K562 (cell line): ENCODE data around the gene SIGLEC11. TPM values are rescaled to one million over a fixed set of nuclear protein-coding genes. Genes with fewer than 3 reads are reported as not detected.

Experiments
- CBFA2T2 ChIP-seq: fragments of 450-650 bp; conservative IDR thresholded peaks from 2 replicates; pipeline ENCODE4 v1.6.1; 2017; ENCODE audit warnings: mild to moderate bottlenecking
- CREM ChIP-seq: IDR thresholded peaks from 2 replicates; pipeline ENCODE4 v1.6.1; 2014; ENCODE audit warnings: antibody characterized with exemption, low read depth
- DIDO1 ChIP-seq: fragments of 450-650 bp; IDR thresholded peaks from 2 replicates; pipeline ENCODE4 v1.6.1; 2016; ENCODE audit warnings: low read depth, missing biosample characterization, missing genetic modification characterization
- DMBX1 ChIP-seq: fragments of 250-450 bp; sonication (Bioruptor Pico); IDR thresholded peaks from 2 replicates; pipeline ENCODE4 v1.8.0; 2022; ENCODE audit warnings: inconsistent platforms, mild to moderate bottlenecking, moderate library complexity, borderline replicate concordance
- ELF1 ChIP-seq: fragments of 200-800 bp; sonication (Bioruptor generic); IDR thresholded peaks from 2 replicates; pipeline ENCODE4 v1.6.1; 2016; ENCODE audit warnings: missing genetic modification characterization, missing compliant biosample characterization
- FOXA1 ChIP-seq: fragments of 450-650 bp; IDR thresholded peaks from 2 replicates; pipeline ENCODE4 v1.6.1; 2016; ENCODE audit warnings: mild to moderate bottlenecking, borderline replicate concordance
- HDAC1 ChIP-seq, 2 experiments: fragments of 450-650 bp; IDR thresholded peaks; 2 replicates each; pipeline ENCODE4 v1.6.1; 2016 to 2017; ENCODE audit warnings: inconsistent platforms in 1 of 2, mild to moderate bottlenecking in 1 of 2, moderate library complexity in 1 of 2
- KDM1A ChIP-seq, 2 experiments: fragments of 450-650 bp; IDR thresholded peaks; 2 replicates each; pipeline ENCODE4 v1.6.1; 2016; ENCODE audit warnings: mild to moderate bottlenecking in 2 of 2
- MXD1 ChIP-seq: fragments of 250-450 bp; sonication (Bioruptor Pico); IDR thresholded peaks from 2 replicates; pipeline ENCODE4 v1.8.0; 2021; ENCODE audit warnings: borderline replicate concordance, mild to moderate bottlenecking, moderate library complexity; ENCODE audit not compliant: poor library complexity, severe bottlenecking
- NFE2L1 ChIP-seq: fragments of 450-650 bp; IDR thresholded peaks from 2 replicates; pipeline ENCODE4 v1.6.1; 2016; ENCODE audit warnings: missing genetic modification characterization, low read depth, mild to moderate bottlenecking, missing compliant biosample characterization, moderate library complexity, borderline replicate concordance
- RBFOX2 ChIP-seq: fragments of 200-400 bp; formaldehyde crosslinking; IDR thresholded peaks from 2 replicates; pipeline ENCODE4 v1.6.1; 2017; ENCODE audit warnings: low read depth, mild to moderate bottlenecking, low read length, moderate library complexity
- SMAD3 ChIP-seq: fragments of 450-650 bp; formaldehyde crosslinking; conservative IDR thresholded peaks from 2 replicates; pipeline ENCODE4 v1.4.0; 2020; ENCODE audit warnings: mild to moderate bottlenecking
- TOE1 ChIP-seq, 2 experiments: fragments of 450-650 bp in 1 of 2; sonication (generic) in 1 of 2; formaldehyde crosslinking in 1 of 2; IDR thresholded peaks; 2 replicates each; pipeline versions ENCODE4 v1.7.1 to v1.8.0; 2016 to 2022; ENCODE audit warnings: borderline replicate concordance in 2 of 2, mild to moderate bottlenecking in 2 of 2, antibody characterized with exemption in 1 of 2, inconsistent platforms in 1 of 2, low read depth in 1 of 2, missing genetic modification reagents in 1 of 2, moderate library complexity in 1 of 2
- USF1 ChIP-seq: sonication (generic); formaldehyde crosslinking; IDR thresholded peaks from 2 replicates; pipeline ENCODE4 v1.9.0; 2022; ENCODE audit warnings: mild to moderate bottlenecking, missing genetic modification reagents
- WHSC1 ChIP-seq: IDR thresholded peaks from one replicate; pipeline ENCODE4 v1.6.1; 2012; ENCODE audit warnings: low read length, control low read depth, inconsistent platforms
- ZBTB34 ChIP-seq: fragments of 250-450 bp; sonication (Bioruptor Pico); IDR thresholded peaks from 2 replicates; pipeline ENCODE4 v1.8.0; 2021; ENCODE audit warnings: mild to moderate bottlenecking, moderate library complexity
- ZNF280B ChIP-seq: fragments of 250-450 bp; sonication (Bioruptor Pico); IDR thresholded peaks from 2 replicates; pipeline ENCODE4 v1.5.1; 2021; ENCODE audit warnings: mild to moderate bottlenecking
- ZNF384 ChIP-seq: IDR thresholded peaks from 2 replicates; pipeline ENCODE4 v1.6.1; 2012; ENCODE audit warnings: low read depth, low read length, improper control_type of control experiment
- ZNF398 ChIP-seq: fragments of 250-450 bp; sonication (Bioruptor Pico); IDR thresholded peaks from 2 replicates; pipeline ENCODE4 v1.8.0; 2021; ENCODE audit warnings: moderate library complexity, mild to moderate bottlenecking, inconsistent platforms
- ZNF639 ChIP-seq, 2 experiments: fragments of 200-800 bp in 1 of 2; sonication (Bioruptor generic) in 1 of 2; sonication (generic) in 1 of 2; formaldehyde crosslinking in 1 of 2; IDR thresholded peaks in 1 of 2; conservative IDR thresholded peaks in 1 of 2; 2 replicates each; pipeline versions ENCODE4 v1.5.0 to v1.6.1; 2016 to 2020; ENCODE audit warnings: missing compliant biosample characterization in 1 of 2, missing genetic modification characterization in 1 of 2, missing genetic modification reagents in 1 of 2
- ZNF699 ChIP-seq: fragments of 250-450 bp; sonication (Bioruptor Pico); IDR thresholded peaks from 2 replicates; pipeline ENCODE4 v1.8.0; 2021; ENCODE audit warnings: mild to moderate bottlenecking, moderate library complexity; ENCODE audit not compliant: insufficient replicate concordance
- polyA plus RNA-seq, 8 experiments: library from polyadenylated mRNA; depleted of rRNA in 4 of 8; stranded (reverse) in 5 of 8; unstranded in 3 of 8; fragments of >200 nt; fragmentation: Nextera tagmentation in 2 of 8; fragmentation: Illumina TruSeq in 1 of 8; extraction: Ambion mirVana in 2 of 8; extraction: Trizol in 1 of 8; gene quantifications; 2 replicates each; pipeline versions ENCODE4 v1.2.1 to v1.2.3, GENCODE V29; 2011 to 2014; ENCODE audit warnings: inconsistent platforms in 1 of 8, missing spikeins in 1 of 8
- total RNA-seq, 7 experiments: library from RNA; depleted of rRNA in 6 of 7; stranded (reverse); fragments of >200 nt in 6 of 7; fragmentation: Illumina TruSeq in 2 of 7; extraction: Trizol in 2 of 7; gene quantifications; 2 replicates each; pipeline versions ENCODE4 v1.2.1 to v1.2.3, GENCODE V29; 2011 to 2021; ENCODE audit warnings: low replicate concordance in 1 of 7

SIGLEC11 gene
- total and polyA plus RNA-seq, 9 of the 15 experiments (the other 6 are each of a cell fraction or from before 2014, with no cell fraction given) = not detected

GRCh38 chr19:49997709-49998108 lies 36.7 kb upstream of the SIGLEC11 start (continued):
- TF ChIP-seq ZNF639 (CRISPR knock-in tag; conservative IDR thresholded peaks at IDR 0.05 in 1 of 2, IDR thresholded peaks at IDR 0.05 in 1 of 2) (no peak), USF1 (peak; percentile 93), DMBX1 (no peak), ZNF280B (CRISPR knock-in tag) (no peak), ELF1 (no peak), KDM1A (IDR thresholded peaks at IDR 0.05) (no peak), CBFA2T2 (peak; percentile 36), SMAD3 (CRISPR knock-in tag) (no peak), ZNF398 (CRISPR knock-in tag) (no peak), TOE1 (IDR thresholded peaks at IDR 0.05; ENCODE audit: borderline replicate concordance) (no peak), TOE1 (CRISPR knock-in tag; IDR thresholded peaks at IDR 0.05; ENCODE audit: borderline replicate concordance, low read depth) (no peak), RBFOX2 (no peak), ZNF384 (no peak), FOXA1 (no peak), DIDO1 (tag) (no peak), MXD1 (CRISPR knock-in tag) (no peak), HDAC1 (IDR thresholded peaks at IDR 0.05) (no peak), CREM (peak; percentile 46; the same call in 1 of the 2 replicates), WHSC1 (no peak), NFE2L1 (tag) (no peak), ZBTB34 (CRISPR knock-in tag) (no peak), ZNF699 (CRISPR knock-in tag) (no peak)
